DND-41 (cell line): ENCODE measurements around the gene MB.
A peak's percentile ranks its signal among the peaks of the same experiment; 100 is the strongest.

Experiments
- ATAC-seq: fragments of 200-7000 bp; cut with Tn5 transposase; 3 replicates; pipeline ENCODE4 v1.9.1; 2021; ENCODE audit warnings: low read depth; ENCODE audit not compliant: insufficient read depth
- DNase-seq: peaks from one replicate; pipeline ENCODE4 v3.0.0-alpha.2; 2020
- H2AFZ ChIP-seq: 2 replicates; pipeline ENCODE4 v1.6.0; 2012; ENCODE audit warnings: low read depth, low read length
- H3K27ac ChIP-seq: 2 replicates; pipeline ENCODE4 v1.5.1; 2012; ENCODE audit warnings: low read length, inconsistent platforms
- H3K27me3 ChIP-seq: fragments of 200-600 bp; sonication (generic); 2 replicates; pipeline ENCODE4 v1.6.0; 2012; ENCODE audit warnings: low read length, mild to moderate bottlenecking, inconsistent platforms; ENCODE audit not compliant: insufficient read depth, poor library complexity
- H3K36me3 ChIP-seq: 2 replicates; pipeline ENCODE4 v1.5.1; 2012; ENCODE audit warnings: low read length, inconsistent platforms; ENCODE audit not compliant: insufficient read depth
- H3K4me1 ChIP-seq: 2 replicates; pipeline ENCODE4 v1.5.1; 2012; ENCODE audit warnings: mild to moderate bottlenecking, low read length; ENCODE audit not compliant: insufficient read depth
- H3K4me2 ChIP-seq: 2 replicates; pipeline ENCODE4 v1.6.0; 2012; ENCODE audit warnings: mild to moderate bottlenecking, moderate library complexity, low read length, inconsistent platforms; ENCODE audit not compliant: insufficient read depth
- H3K4me3 ChIP-seq, 2 experiments: fragments of 200-600 bp in 1 of 2; shearing (Covaris generic) in 1 of 2; 2 replicates each; pipeline ENCODE4 v1.5.1; 2012 to 2016; ENCODE audit warnings: inconsistent platforms in 2 of 2, low read length in 2 of 2, mild to moderate bottlenecking in 2 of 2, low read depth in 1 of 2, moderate library complexity in 1 of 2
- H3K79me2 ChIP-seq: 2 replicates; pipeline ENCODE4 v1.6.0; 2012; ENCODE audit warnings: low read length, inconsistent platforms; ENCODE audit not compliant: insufficient read depth
- H3K9ac ChIP-seq: 2 replicates; pipeline ENCODE4 v1.6.0; 2012; ENCODE audit warnings: low read depth, mild to moderate bottlenecking, inconsistent platforms, low read length, moderate library complexity
- H3K9me3 ChIP-seq: 2 replicates; pipeline ENCODE4 v1.5.1; 2012; ENCODE audit warnings: low read length, moderate library complexity, mild to moderate bottlenecking, inconsistent platforms; ENCODE audit not compliant: insufficient read depth, severe bottlenecking
- H4K20me1 ChIP-seq: 2 replicates; pipeline ENCODE4 v1.6.0; 2012; ENCODE audit warnings: low read length; ENCODE audit not compliant: insufficient read depth
- CTCF ChIP-seq: IDR thresholded peaks from 2 replicates; pipeline ENCODE4 v1.5.1; 2012; ENCODE audit warnings: borderline replicate concordance, low read length, moderate library complexity, mild to moderate bottlenecking; ENCODE audit not compliant: poor library complexity, severe bottlenecking; ENCODE audit errors: extremely low read depth
- EZH2 ChIP-seq: IDR thresholded peaks from 3 replicates; pipeline ENCODE4 v1.6.1; 2012; ENCODE audit warnings: borderline replicate concordance, low read depth, mild to moderate bottlenecking, moderate library complexity, low read length, inconsistent platforms; ENCODE audit not compliant: severe bottlenecking

MB gene

GRCh38 chr22:35662914-35663313 lies 45.8 kb upstream of the MB start:
- H3K27ac ChIP-seq, result no peak overlapping the region
- H3K27me3 ChIP-seq, result no peaks in the 10 kb centered on the region
- H2AFZ ChIP-seq, result no peak overlapping the region
- peaks cover 81% of the 10 kb centered on the region for H3K36me3 ChIP-seq
- peaks cover 35% of the 10 kb centered on the region for H3K4me1 ChIP-seq
- DNase-seq (no peak), ATAC-seq (no peak)
- no peak overlapping the region for H3K4me2 ChIP-seq
- H3K9me3 ChIP-seq, result peaks cover 55% of the 10 kb centered on the region
- no peaks in the 10 kb centered on the region for H4K20me1 ChIP-seq
- no peak overlapping the region for H3K4me3 ChIP-seq
- H3K9ac ChIP-seq, result no peak overlapping the region
- peaks cover 20% of the 10 kb centered on the region for H3K79me2 ChIP-seq
- no peak for TF ChIP-seq EZH2
- no peak for TF ChIP-seq CTCF

GRCh38 chr22:35661464-35661863 lies 44.3 kb upstream of the MB start:
- Histone ChIP-seq H3K27me3 (no peaks in the 10 kb centered on the region), H2AFZ (no peak overlapping the region), H3K4me2 (no peak overlapping the region), H3K4me1 (peaks cover 42% of the 10 kb centered on the region), H3K4me3 (no peak overlapping the region), H3K9me3 (peaks cover 48% of the 10 kb centered on the region), H4K20me1 (no peaks in the 10 kb centered on the region), H3K27ac (peak overlapping the region; percentile 86), H3K9ac (no peak overlapping the region), H3K79me2 (peaks cover 34% of the 10 kb centered on the region), H3K36me3 (peaks cover 86% of the 10 kb centered on the region)
- ATAC-seq, result no peak
- TF ChIP-seq EZH2 (no peak), CTCF (no peak)
- no peak for DNase-seq

- TF ChIP-seq EZH2, result no peak
- TF ChIP-seq CTCF, result no peak
- Histone ChIP-seq H3K79me2 (peaks cover 43% of the 10 kb centered on the region), H4K20me1 (no peaks in the 10 kb centered on the region), H3K36me3 (peaks cover 92% of the 10 kb centered on the region), H3K9ac (peak overlapping the region; percentile 37), H3K27ac (peak overlapping the region; percentile 86), H3K27me3 (no peaks in the 10 kb centered on the region), H3K9me3 (peaks cover 38% of the 10 kb centered on the region), H3K4me3 (peak overlapping the region in 1 of 2 experiments; percentile 32; a peak in 1 of 4 replicates), H2AFZ (no peak overlapping the region), H3K4me2 (peak overlapping the region; percentile 48), H3K4me1 (peaks cover 45% of the 10 kb centered on the region)
- DNase-seq (peak; percentile 77), ATAC-seq (peak; percentile 95)
Measured at GRCh38 chr22:35660291-35661127, 43.4 kb upstream of the MB start.
